Stomach smooth muscle (tissue), 2 donors: ENCODE data around the gene PRELID1.

Experiments
- H3K27ac ChIP-seq: one replicate; pipeline ENCODE4 v1.7.0; 2013; ENCODE audit warnings: mild to moderate bottlenecking, low read length, inconsistent platforms
- H3K27me3 ChIP-seq, 2 donors: one replicate each; pipeline ENCODE4 v1.7.0; 2013; ENCODE audit warnings: low read length in 2 of 2; ENCODE audit not compliant: insufficient read depth in 2 of 2, control insufficient read depth in 1 of 2
- H3K36me3 ChIP-seq, 2 donors: one replicate each; pipeline ENCODE4 v1.7.0; 2013; ENCODE audit warnings: low read length in 2 of 2; ENCODE audit not compliant: control insufficient read depth in 2 of 2, insufficient read depth in 2 of 2
- H3K4me1 ChIP-seq: one replicate; pipeline ENCODE4 v1.7.0; 2013; ENCODE audit warnings: low read length; ENCODE audit not compliant: control insufficient read depth, insufficient read depth
- H3K4me3 ChIP-seq, 2 donors: one replicate each; pipeline ENCODE4 v1.7.0; 2013; ENCODE audit warnings: low read length in 2 of 2
- H3K9ac ChIP-seq, 2 donors: one replicate each; pipeline ENCODE4 v1.7.0; 2013; ENCODE audit warnings: low read length in 2 of 2, mild to moderate bottlenecking in 1 of 2
- H3K9me3 ChIP-seq, 2 donors: one replicate each; pipeline ENCODE4 v1.7.0; 2013; ENCODE audit warnings: low read length in 2 of 2; ENCODE audit not compliant: control insufficient read depth in 2 of 2
- donor health status: healthy.
- donor health status: Pancreatic carcinoma.

The PRELID1 gene

GRCh38 chr5:177330991-177331842 lies 27.6 kb downstream of the PRELID1 start:
- no peak overlapping the region for H3K4me3 ChIP-seq
- no peak overlapping the region for H3K9ac ChIP-seq
- no peaks in the 10 kb centered on the region for H3K27me3 ChIP-seq
- peaks cover 26 to 53% of the 10 kb centered on the region in 2 donors for H3K36me3 ChIP-seq
- H3K4me1 ChIP-seq, result no peaks in the 10 kb centered on the region
- no peaks in the 10 kb centered on the region for H3K9me3 ChIP-seq
- H3K27ac ChIP-seq, result no peak overlapping the region

GRCh38 chr5:177332031-177332895 lies 28.7 kb downstream of the PRELID1 start:
- Histone ChIP-seq H3K36me3 (peaks cover 32 to 63% of the 10 kb centered on the region in 2 donors), H3K9me3 (no peaks in the 10 kb centered on the region), H3K27me3 (no peaks in the 10 kb centered on the region), H3K27ac (no peak overlapping the region), H3K4me3 (no peak overlapping the region), H3K4me1 (no peaks in the 10 kb centered on the region), H3K9ac (no peak overlapping the region)

GRCh38 chr5:177332896-177333260 lies 29.3 kb downstream of the PRELID1 start:
- H3K9ac ChIP-seq, result no peak overlapping the region
- no peaks in the 10 kb centered on the region for H3K27me3 ChIP-seq
- H3K4me3 ChIP-seq, result no peak overlapping the region
- peaks cover 38 to 69% of the 10 kb centered on the region in 2 donors for H3K36me3 ChIP-seq
- no peak overlapping the region for H3K27ac ChIP-seq
- no peaks in the 10 kb centered on the region for H3K4me1 ChIP-seq
- H3K9me3 ChIP-seq, result no peaks in the 10 kb centered on the region

DNA sequence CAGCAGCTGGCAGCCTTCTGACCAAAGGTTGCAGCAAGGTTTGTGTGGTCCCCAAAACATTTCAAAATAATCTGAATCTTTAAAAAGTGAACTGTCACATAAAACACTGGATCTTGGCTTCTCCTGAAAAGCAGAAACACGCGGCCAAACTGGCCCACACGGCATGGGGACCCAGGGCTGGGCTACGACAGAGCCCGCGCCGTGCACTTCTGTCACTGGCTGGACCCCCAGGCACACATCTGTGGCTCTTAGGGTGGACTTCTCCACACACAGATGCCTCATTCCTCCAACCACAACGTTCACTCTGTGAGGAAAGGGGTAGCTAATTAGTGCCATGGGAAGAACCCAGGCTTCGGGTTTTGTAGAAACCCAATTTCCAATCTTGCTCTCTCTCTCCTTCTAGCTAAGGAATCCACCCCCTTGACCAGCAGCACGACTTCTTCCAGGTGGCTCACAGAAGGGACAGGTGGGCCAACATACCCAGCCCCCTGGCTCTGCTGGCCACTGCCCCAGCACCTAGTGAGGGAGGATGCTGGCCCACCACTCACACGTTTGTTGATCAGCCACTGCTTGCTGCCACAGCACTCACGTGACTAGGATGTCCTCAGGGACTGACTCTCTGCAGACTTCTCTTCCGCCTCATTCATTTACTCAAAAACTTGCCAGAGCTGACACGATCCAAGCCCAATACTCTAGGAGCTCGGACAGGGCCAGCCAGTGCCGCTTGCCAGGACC lies 30.0 kb downstream of the PRELID1 start:
- no peaks in the 10 kb centered on the region for H3K9me3 ChIP-seq
- no peak overlapping the region for H3K9ac ChIP-seq
- no peak overlapping the region for H3K27ac ChIP-seq
- no peaks in the 10 kb centered on the region for H3K4me1 ChIP-seq
- peaks cover 40 to 69% of the 10 kb centered on the region in 2 donors for H3K36me3 ChIP-seq
- no peak overlapping the region for H3K4me3 ChIP-seq
- H3K27me3 ChIP-seq, result no peaks in the 10 kb centered on the region

DNA sequence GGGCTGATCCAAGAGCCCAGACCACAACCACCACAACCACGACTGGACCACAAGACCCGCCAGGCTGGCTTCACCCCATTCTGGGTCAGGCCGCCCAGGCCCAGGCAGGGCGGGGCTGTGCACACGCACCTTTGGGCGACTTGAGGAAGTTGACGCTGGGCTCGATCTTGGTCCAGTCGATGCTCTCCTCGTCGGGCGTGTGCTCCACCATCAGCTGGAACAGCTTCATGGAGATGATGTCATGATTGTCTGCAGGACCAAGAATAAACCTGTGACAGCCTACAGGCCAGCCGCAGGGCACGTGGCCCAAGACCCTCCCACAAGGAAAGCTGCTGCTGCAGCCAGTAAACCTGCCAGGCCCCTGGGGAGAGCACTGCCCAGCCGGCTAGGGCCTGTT lies 30.6 kb downstream of the PRELID1 start:
- peaks cover 40 to 73% of the 10 kb centered on the region in 2 donors for H3K36me3 ChIP-seq
- H3K4me3 ChIP-seq, result no peak overlapping the region
- H3K9ac ChIP-seq, result no peak overlapping the region

DNA sequence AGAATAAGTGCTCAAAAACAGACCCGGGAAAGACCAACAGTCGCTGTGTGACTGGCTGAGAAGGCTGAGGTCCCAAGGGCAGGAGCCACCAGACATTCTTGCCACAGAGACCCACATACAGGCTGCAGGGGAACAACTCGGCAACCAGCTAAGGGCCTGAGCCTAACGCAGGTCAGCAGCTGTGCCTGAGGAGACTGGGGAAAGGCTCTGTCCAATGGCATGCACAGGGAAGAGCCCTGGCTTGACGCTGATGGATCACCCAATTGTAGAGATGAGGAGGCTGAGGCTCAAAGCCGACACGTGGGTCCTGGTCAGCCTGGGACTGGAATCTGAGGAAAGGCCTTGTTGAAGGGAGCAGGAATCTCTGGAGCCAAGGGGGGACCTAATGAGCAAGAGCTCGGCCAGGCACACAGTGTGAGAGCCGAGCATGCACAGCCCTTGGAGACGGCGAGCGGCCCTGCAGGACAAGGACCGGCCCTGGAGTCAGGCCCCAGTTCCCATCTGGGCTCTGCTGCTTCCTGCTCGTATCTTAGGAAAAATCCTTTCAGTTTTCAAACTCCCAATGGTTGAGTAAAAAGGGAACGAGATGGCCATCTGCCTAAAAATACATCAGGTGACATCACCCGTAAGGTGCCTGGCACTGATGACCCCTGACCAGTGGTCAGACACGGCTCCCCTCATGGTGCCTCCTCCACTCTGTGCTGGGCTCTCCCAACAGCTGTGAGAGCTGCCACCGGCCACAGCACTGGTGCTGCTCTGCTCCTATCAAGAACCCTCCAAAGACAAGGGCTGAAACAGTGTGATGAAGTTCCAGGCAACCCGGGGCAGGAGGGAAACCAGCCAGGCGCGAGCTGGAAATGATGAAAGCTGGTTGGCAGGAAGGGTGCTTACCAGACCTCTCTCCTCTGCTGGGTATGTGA lies 31.4 kb downstream of the PRELID1 start:
- H3K36me3 ChIP-seq, result peaks cover 40 to 68% of the 10 kb centered on the region in 2 donors
- H3K9ac ChIP-seq, result no peak overlapping the region
- no peak overlapping the region for H3K27ac ChIP-seq
- no peaks in the 10 kb centered on the region for H3K4me1 ChIP-seq
- H3K9me3 ChIP-seq, result no peaks in the 10 kb centered on the region
- H3K4me3 ChIP-seq, result no peak overlapping the region
- H3K27me3 ChIP-seq, result no peaks in the 10 kb centered on the region

More for the DNA sequence above, 30.6 kb downstream of the PRELID1 start:
- Histone ChIP-seq H3K27me3 (no peaks in the 10 kb centered on the region), H3K27ac (no peak overlapping the region), H3K4me1 (no peaks in the 10 kb centered on the region), H3K9me3 (no peaks in the 10 kb centered on the region)

- H3K27ac ChIP-seq, result no peak overlapping the region
- no peaks in the 10 kb centered on the region for H3K27me3 ChIP-seq
- peaks cover 36 to 63% of the 10 kb centered on the region in 2 donors for H3K36me3 ChIP-seq
- H3K4me3 ChIP-seq, result no peak overlapping the region
- no peaks in the 10 kb centered on the region for H3K4me1 ChIP-seq
- no peaks in the 10 kb centered on the region for H3K9me3 ChIP-seq
- H3K9ac ChIP-seq, result no peak overlapping the region
Measured at GRCh38 chr5:177335701-177336065, 32.1 kb downstream of the PRELID1 start.

- Histone ChIP-seq H3K27ac (no peak overlapping the region), H3K4me3 (no peak overlapping the region), H3K36me3 (peaks cover 34 to 62% of the 10 kb centered on the region in 2 donors), H3K27me3 (no peaks in the 10 kb centered on the region), H3K9ac (no peak overlapping the region), H3K4me1 (no peaks in the 10 kb centered on the region), H3K9me3 (no peaks in the 10 kb centered on the region)
Measured at GRCh38 chr5:177336112-177336511, 32.5 kb downstream of the PRELID1 start.

DNA sequence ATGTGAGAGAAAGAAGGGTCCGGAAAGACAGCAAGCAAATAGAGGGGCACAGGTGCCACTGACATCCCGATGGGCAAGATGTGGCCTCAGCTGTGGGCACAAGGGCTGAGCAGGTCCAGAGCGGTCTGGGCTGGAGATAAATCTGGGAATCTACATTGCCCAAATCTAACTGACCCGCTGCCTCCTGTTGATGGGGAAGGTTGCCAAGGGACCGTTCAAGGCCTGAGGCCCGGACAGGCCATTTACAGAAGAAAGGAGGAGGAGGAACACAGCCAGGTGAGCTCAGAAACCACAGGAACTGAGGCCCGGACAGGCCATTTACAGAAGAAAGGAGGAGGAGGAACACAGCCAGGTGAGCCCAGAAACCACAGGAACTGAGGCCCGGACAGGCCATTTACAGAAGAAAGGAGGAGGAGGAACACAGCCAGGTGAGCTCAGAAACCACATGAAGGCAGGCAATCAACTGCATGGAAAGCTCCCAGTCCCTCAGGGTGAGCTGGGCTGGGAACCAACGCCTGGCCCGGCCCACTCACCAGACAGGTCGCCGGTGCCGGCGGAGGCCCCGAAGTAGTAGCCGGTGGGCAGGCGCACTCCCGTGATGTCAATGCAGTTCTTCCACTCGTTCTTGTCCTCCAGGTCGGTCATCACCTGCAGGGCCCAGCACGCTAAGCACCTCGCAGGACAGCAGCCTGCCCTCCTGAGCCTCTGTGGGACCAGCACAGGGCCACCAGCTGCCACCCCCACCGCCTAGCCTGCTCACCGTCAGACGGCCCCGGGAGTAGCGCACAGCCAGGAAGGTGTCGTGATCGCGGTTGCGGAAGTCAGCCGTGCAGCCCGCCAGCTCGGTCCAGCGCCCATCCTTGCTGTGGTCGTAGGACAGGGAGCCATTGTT lies 33.2 kb downstream of the PRELID1 start:
- H3K9me3 ChIP-seq, result no peaks in the 10 kb centered on the region
- peaks cover 36 to 56% of the 10 kb centered on the region in 2 donors for H3K36me3 ChIP-seq
- no peak overlapping the region for H3K9ac ChIP-seq
- no peaks in the 10 kb centered on the region for H3K4me1 ChIP-seq
- no peaks in the 10 kb centered on the region for H3K27me3 ChIP-seq
- no peak overlapping the region for H3K27ac ChIP-seq
- no peak overlapping the region for H3K4me3 ChIP-seq
